GM06990 (cell line): ENCODE data around the gene RNF215.

Source experiments
- DNase-seq: peaks from one replicate; pipeline ENCODE4 v3.0.0-alpha.2; 2011; ENCODE audit not compliant: insufficient read length; ENCODE audit errors: extremely low read depth
- H3K27me3 ChIP-seq: replicated peaks from 2 replicates; pipeline ENCODE4 v1.6.0; 2011; ENCODE audit warnings: low read length; ENCODE audit not compliant: control insufficient read depth, insufficient read depth
- H3K36me3 ChIP-seq: 2 replicates; pipeline ENCODE4 v1.5.1; 2011; ENCODE audit warnings: low read length; ENCODE audit not compliant: control insufficient read depth, insufficient read depth
- H3K4me3 ChIP-seq: replicated peaks from 2 replicates; pipeline ENCODE4 v1.5.1; 2011; ENCODE audit warnings: low read depth, mild to moderate bottlenecking, control low read depth, low read length
- CTCF ChIP-seq: IDR thresholded peaks from 2 replicates; pipeline ENCODE4 v1.5.1; 2011; ENCODE audit warnings: low read length, control low read depth, mild to moderate bottlenecking, inconsistent platforms; ENCODE audit not compliant: insufficient read depth, poor library complexity, severe bottlenecking

Gene RNF215

GRCh38 chr22:30426388-30427353 is 39.5 kb upstream of the RNF215 start:
- peaks cover 11% of the 10 kb centered on the region for H3K36me3 ChIP-seq
- peak overlapping the region; percentile 70 for H3K4me3 ChIP-seq
- peak; percentile 66 for DNase-seq
- TF ChIP-seq CTCF, result peak; percentile 70
- no peaks in the 10 kb centered on the region for H3K27me3 ChIP-seq

- peak; percentile 77 for DNase-seq
- Histone ChIP-seq H3K4me3 (peak within 1 kb of the TSS; percentile 70), H3K36me3 (peaks cover 13% of the 10 kb centered on the region), H3K27me3 (no peaks in the 10 kb centered on the region)
- TF ChIP-seq CTCF, result no peak
These were observed 38.6 kb upstream of the RNF215 start, which contains the start of gene MTFP1 for GRCh38 chr22:30425616-30426387. Gene MTFP1 (plus strand): TSS chr22:30425768. CDS start chr22:30425880, 112 bp downstream.

GRCh38 chr22:30425327-30425615 is 38.1 kb upstream of the RNF215 start:
- peaks cover 13% of the 10 kb centered on the region for H3K36me3 ChIP-seq
- DNase-seq, result no peak
- TF ChIP-seq CTCF, result no peak
- no peaks in the 10 kb centered on the region for H3K27me3 ChIP-seq
- peak overlapping the region; percentile 70 for H3K4me3 ChIP-seq

GRCh38 chr22:30424534-30425326 is 37.5 kb upstream of the RNF215 start:
- peak; percentile 23 for DNase-seq
- Histone ChIP-seq H3K4me3 (peak overlapping the region; percentile 70), H3K27me3 (no peaks in the 10 kb centered on the region), H3K36me3 (peaks cover 13% of the 10 kb centered on the region)
- TF ChIP-seq CTCF, result peak; percentile 13

- Histone ChIP-seq H3K27me3 (no peaks in the 10 kb centered on the region), H3K4me3 (peak overlapping the region; percentile 84), H3K36me3 (peaks cover 11% of the 10 kb centered on the region)
- TF ChIP-seq CTCF, result no peak
- peak; percentile 98 for DNase-seq
These were observed 36.8 kb upstream of the RNF215 start for GRCh38 chr22:30423959-30424533.
